ENCODE measurements around the gene EXT2.

DNA sequence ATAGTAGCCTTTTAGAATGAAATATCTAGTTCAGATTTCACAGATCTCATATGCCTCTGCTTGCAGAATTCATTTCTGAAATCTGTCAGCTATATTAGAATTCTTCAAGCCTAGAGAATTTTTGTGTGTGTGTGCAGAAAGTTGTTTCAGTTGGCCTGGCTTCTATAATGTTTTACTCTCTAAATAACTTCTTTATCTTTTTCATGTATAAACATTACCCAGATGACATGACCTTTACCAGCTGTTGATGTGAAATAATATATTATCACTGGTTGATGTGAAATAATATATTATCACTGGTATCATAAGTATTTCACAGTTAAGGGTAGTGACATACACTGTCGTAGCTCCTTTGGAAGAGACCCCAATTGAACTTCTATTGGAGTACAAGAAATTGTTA lies 141.7 kb downstream of the EXT2 start:
- TF ChIP-seq, protein P1, sequence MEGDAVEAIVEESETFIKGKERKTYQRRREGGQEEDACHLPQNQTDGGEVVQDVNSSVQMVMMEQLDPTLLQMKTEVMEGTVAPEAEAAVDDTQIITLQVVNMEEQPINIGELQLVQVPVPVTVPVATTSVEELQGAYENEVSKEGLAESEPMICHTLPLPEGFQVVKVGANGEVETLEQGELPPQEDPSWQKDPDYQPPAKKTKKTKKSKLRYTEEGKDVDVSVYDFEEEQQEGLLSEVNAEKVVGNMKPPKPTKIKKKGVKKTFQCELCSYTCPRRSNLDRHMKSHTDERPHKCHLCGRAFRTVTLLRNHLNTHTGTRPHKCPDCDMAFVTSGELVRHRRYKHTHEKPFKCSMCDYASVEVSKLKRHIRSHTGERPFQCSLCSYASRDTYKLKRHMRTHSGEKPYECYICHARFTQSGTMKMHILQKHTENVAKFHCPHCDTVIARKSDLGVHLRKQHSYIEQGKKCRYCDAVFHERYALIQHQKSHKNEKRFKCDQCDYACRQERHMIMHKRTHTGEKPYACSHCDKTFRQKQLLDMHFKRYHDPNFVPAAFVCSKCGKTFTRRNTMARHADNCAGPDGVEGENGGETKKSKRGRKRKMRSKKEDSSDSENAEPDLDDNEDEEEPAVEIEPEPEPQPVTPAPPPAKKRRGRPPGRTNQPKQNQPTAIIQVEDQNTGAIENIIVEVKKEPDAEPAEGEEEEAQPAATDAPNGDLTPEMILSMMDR (IDR thresholded peaks at IDR 0.05; ENCODE audit: poor library complexity) = no peak
- TF ChIP-seq EZH2 (IDR thresholded peaks at IDR 0.05; ENCODE audit: borderline replicate concordance) = no peak

Data from hepatocyte (in vitro differentiated cells).